HG02981 (cell line): ENCODE results near the gene TNRC6B.

Experiments
- ATAC-seq: cut with Tn5 transposase; IDR thresholded peaks from one replicate; pipeline ENCODE4 v1.9.1; 2021; ENCODE audit warnings: mild to moderate bottlenecking, moderate library complexity; ENCODE audit not compliant: unreplicated experiment

TNRC6B gene

DNA sequence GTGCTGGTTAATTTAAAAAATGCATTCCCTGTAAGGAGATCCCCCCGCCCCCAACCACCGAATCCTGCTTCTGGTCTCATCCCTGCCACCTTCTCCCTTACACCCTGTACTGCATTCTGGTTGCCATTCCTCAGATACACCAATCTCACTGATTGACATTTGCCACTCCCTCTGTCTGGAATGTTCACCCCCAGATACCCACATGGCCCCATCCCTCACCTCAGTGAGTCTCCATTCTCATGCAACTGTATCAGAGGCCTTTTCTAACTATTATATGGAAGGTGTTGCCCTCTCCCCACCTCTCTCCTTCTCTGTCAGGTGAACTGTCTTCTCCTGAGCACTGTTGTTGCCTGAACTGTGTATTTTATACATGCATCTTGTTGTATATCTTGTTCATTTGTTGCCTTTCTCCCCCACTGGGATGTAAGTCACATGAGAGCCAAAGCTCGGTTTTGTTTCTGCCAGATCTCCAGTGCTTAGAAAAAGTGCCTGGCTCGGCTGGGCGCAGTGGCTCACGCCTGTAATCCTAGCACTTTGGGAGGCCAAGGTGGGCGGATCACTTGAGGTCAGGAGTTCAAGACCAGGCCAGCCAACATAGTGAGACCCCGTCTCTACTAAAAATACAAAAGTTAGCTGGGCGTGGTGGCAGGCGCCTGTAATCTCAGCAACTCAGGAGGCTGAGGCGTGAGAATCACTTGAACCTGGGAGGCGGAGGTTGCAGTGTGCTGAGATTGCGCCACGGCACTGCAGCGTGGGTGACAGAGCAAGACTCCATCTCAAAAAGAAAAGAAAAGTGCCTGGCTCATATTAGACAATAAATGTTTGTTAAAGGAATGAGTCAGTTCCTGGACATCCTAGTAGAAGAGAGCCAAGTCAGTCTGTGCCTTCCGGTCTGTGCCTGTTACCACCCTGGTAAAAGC lies 61.0 kb downstream of the TNRC6B start:
- no peak for ATAC-seq

- no peak for ATAC-seq
These were observed 61.6 kb downstream of the TNRC6B start for GRCh38 chr22:40239345-40239683.

- ATAC-seq, result no peak
These were observed 62.4 kb downstream of the TNRC6B start for GRCh38 chr22:40240160-40240559.

GRCh38 chr22:40240686-40241085 lies 63.0 kb downstream of the TNRC6B start:
- no peak for ATAC-seq

DNA sequence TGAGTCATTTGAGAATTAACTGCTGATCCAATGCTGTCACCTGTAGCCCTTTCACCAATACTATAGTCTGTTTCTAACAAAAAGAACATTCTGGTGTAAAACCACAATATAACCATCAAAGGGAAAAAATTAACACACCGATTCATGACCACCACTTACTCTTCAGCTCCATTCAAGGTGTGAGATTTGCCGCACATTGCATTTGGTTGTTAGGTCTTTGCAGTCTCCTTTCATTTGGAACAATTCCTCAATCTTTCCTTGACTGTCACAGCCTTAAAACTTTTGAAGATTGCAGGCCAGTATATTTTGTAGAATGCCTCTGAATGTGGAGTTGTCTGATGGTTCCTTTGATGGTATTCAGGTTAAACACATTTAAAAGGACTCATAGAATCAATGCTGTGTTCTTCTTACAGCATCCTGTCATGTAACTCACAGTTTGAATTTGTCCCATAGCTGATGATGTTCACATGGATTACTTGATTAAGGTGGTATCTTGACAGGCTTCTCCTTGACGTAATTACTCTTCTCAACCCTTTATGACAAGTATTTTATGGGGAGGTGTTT lies 63.6 kb downstream of the TNRC6B start:
- ATAC-seq, result no peak

DNA sequence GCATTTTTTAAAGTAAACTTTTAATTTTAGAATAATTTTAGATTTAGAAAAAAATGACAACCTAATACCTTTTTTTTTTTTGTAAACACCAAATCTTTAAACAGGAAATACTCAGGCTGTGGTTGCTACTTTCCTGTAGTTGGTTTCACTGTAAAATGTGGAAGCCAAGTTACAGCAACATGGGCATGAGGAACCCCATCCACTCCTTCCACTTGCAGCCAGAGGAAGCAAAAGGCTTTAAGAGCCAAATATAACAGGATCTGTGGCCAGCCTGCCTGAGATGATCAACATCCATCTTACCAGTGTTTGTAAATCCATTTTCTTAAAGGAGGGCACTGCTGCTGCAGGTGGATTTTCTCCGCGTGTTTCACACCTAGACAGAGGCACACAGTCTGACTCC lies 66.2 kb downstream of the TNRC6B start:
- no peak for ATAC-seq

- no peak for ATAC-seq
These were observed 66.9 kb downstream of the TNRC6B start for GRCh38 chr22:40244586-40244985.

DNA sequence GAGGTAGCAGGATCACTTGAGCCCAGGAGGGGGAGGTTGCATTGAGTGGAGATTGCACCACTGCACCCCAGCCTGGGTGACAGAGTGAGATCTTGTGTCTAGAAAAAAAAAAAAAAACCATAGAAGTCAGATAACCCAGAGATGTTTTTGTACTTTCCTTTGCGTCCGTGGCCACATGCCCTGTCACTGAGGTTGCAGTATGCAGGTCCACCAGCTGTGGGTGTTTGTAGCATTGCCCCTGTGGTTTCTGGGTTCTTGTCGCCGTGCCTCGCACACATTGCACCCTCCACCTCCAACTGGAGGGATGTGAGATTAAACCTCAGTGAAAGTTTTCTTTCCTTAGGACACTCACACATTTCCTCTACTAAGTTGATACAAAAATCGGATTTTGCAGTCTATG lies 70.3 kb downstream of the TNRC6B start:
- no peak for ATAC-seq

DNA sequence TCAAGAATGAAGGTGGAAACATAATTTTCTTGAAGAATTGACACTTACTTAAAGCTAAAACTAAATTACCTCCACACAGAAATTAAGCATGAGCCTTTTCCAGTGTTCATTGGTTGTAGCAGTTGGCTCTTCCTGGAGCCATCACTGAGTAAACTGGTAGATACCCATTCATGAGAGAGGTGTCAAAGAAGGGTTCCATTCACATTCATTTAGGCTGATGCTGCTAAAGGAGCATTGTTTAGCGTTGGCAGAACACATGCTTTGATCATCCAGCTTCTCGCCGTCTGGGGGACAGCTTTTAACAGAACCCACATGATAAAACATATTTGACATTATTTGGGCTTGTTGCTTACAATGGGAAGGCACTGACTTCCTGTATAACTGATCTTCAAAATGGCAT lies 71.6 kb downstream of the TNRC6B start:
- no peak for ATAC-seq

GRCh38 chr22:40250608-40251007 lies 72.9 kb downstream of the TNRC6B start:
- ATAC-seq, result no peak

DNA sequence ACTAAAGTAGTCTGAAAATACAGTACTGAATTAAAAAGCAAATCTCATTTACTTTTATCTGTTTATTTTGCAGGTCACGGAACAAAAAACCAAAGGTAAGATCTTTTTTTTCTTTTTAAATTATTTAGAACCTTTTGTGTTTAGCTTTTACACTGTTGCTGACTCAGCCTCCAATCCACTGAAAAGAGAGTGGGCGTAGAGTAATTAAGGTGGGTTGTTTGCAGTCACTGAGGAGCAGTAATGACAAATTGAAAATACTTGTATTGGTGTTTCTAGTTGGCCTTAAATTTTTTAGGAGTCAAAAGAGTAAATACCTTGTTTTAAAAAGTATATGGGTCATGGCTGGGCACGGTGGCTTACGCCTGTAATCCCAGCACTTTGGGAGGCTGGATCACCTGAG lies 73.4 kb downstream of the TNRC6B start:
- ATAC-seq, result no peak

GRCh38 chr22:40252146-40252545 lies 74.4 kb downstream of the TNRC6B start:
- no peak for ATAC-seq

DNA sequence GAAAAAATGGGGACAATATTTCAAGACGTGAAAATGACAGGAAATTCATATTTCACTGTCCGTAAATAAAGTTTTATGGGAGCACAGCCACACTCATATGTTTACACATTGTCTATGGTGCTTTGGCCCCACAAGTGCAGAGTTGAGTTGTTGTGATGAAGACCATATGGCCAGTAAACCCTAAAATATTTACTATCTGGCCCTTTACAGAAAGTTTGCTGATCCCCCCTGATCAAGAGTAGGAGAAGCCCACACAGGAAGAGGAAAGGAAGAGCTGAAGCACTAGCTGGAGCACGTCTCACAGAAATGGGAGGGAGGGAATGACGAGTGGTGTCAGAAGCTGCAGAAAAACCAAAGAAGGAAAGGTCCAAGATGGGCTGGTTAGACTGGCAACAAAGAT lies 78.8 kb downstream of the TNRC6B start:
- ATAC-seq, result no peak

- no peak for ATAC-seq
These were observed 80.3 kb downstream of the TNRC6B start for GRCh38 chr22:40258017-40258416.

DNA sequence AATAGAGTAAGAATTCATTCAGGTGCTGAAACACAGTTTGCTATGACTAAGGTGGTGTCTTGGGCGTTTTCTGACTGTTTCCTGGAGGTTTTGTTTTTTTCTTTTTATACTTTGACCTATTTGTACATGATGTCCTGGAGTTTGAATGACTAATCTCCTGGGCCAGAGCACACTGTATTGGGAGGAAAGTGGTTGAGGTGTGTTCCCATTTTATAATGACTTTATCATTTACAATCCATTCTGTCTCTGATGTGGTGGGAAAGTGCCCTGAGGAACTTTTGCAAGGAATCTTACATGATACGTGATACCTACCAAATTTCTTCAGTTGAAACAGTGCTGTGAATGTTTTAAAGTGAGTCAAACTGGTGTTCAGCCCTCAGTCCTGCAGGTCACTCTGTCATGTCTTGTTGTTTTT lies 80.8 kb downstream of the TNRC6B start:
- no peak for ATAC-seq

- no peak for ATAC-seq
These were observed 84.1 kb downstream of the TNRC6B start for GRCh38 chr22:40261783-40262182.

- no peak for ATAC-seq
These were observed 85.5 kb downstream of the TNRC6B start for GRCh38 chr22:40263191-40263590.

DNA sequence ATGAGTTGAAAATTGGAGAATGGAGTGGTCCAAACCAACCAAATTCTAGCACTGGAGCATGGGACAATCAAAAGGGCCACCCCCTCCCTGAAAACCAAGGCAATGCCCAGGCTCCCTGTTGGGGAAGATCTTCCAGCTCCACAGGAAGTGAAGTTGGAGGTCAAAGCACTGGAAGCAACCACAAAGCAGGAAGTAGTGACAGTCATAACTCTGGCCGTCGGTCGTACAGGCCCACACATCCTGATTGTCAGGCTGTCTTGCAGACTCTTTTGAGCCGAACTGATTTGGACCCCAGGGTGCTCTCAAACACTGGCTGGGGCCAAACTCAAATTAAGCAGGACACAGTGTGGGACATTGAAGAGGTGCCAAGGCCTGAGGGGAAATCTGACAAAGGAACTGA lies 88.1 kb downstream of the TNRC6B start:
- ATAC-seq, result no peak

- ATAC-seq, result no peak
These were observed 92.3 kb downstream of the TNRC6B start for GRCh38 chr22:40270031-40270430.

DNA sequence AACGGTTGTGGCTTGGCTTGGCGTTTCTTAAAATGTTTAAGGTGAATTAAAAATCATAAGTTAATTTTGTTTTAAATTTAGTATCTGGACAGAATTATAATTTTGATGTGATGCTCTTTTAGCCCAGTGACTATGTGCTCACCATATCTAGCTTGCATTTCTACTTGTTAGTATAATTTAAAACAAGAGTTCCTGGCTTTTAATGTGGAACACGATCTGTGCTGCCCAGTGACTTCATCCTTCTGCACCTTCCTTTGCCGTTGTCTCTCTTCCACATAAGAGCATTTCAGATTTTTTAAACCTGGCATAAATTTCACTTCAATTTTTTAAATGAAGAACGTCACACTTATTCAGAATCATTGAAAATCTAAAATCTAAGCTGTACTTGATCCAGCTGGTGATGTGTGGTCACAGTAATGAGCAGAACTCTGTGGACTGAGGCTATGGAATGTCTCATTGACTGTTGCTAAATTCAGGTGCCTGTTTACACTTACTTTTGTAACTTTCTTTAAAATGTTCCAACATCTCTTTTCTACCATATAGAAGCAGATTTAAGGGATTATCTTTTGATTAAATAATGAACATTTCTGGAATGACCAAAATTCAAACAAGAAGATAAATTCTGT lies 93.1 kb downstream of the TNRC6B start:
- ATAC-seq, result no peak

GRCh38 chr22:40271440-40271839 lies 93.7 kb downstream of the TNRC6B start:
- no peak for ATAC-seq

DNA sequence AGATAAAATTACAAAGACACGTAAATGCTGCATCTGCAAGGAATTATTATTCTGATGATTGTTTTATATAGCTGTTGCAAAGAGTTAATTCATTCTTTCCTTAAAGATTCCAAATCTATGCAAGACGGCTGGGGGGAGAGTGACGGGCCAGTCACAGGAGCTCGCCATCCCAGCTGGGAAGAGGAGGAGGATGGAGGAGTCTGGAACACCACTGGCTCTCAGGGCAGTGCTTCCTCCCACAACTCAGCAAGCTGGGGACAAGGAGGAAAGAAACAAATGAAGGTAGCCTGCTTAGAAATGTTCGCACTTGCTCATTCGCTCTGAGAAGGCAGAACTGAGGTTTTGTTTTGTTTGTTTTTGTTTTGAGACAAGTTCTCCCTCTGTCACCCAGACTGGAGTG lies 95.6 kb downstream of the TNRC6B start:
- no peak for ATAC-seq
